Effector memory CD4-positive, alpha-beta T cell (primary cell): ENCODE data around the gene RGSL1.

ENCODE experiments used
- DNase-seq, 3 donors: peaks; one replicate each; pipeline ENCODE4 v3.0.0-alpha.2; 2020
- H3K27ac ChIP-seq: 2 replicates; pipeline ENCODE4 v1.7.0; 2013; ENCODE audit warnings: mild to moderate bottlenecking, low read length, moderate library complexity; ENCODE audit not compliant: insufficient read depth, poor library complexity, severe bottlenecking
- H3K27me3 ChIP-seq: replicated peaks from 2 replicates; pipeline ENCODE4 v1.7.0; 2013; ENCODE audit warnings: mild to moderate bottlenecking, low read length; ENCODE audit not compliant: insufficient read depth, control insufficient read depth, poor library complexity, severe bottlenecking
- H3K36me3 ChIP-seq: 2 replicates; pipeline ENCODE4 v1.7.0; 2013; ENCODE audit warnings: mild to moderate bottlenecking, low read length, moderate library complexity; ENCODE audit not compliant: control insufficient read depth, insufficient read depth
- H3K4me1 ChIP-seq: 2 replicates; pipeline ENCODE4 v1.7.0; 2013; ENCODE audit warnings: low read length, mild to moderate bottlenecking; ENCODE audit not compliant: control insufficient read depth, insufficient read depth, poor library complexity, severe bottlenecking
- H3K4me3 ChIP-seq: 2 replicates; pipeline ENCODE4 v1.7.0; 2013; ENCODE audit warnings: low read length, low read depth, mild to moderate bottlenecking; ENCODE audit not compliant: insufficient read depth, poor library complexity, severe bottlenecking
- H3K9me3 ChIP-seq: 2 replicates; pipeline ENCODE4 v1.7.0; 2013; ENCODE audit warnings: mild to moderate bottlenecking, low read length, moderate library complexity; ENCODE audit not compliant: control insufficient read depth

RGSL1 gene

GRCh38 chr1:182478238-182478637 is 28.3 kb downstream of the RGSL1 start:
- Histone ChIP-seq H3K9me3 (no peaks in the 10 kb centered on the region), H3K4me1 (no peaks in the 10 kb centered on the region), H3K27ac (no peak overlapping the region), H3K36me3 (no peaks in the 10 kb centered on the region), H3K27me3 (no peaks in the 10 kb centered on the region), H3K4me3 (no peak overlapping the region)
- DNase-seq: no peak

- H3K9me3 ChIP-seq: no peaks in the 10 kb centered on the region
- no peak for DNase-seq
- H3K27ac ChIP-seq: no peak overlapping the region
- H3K27me3 ChIP-seq: no peaks in the 10 kb centered on the region
- H3K4me1 ChIP-seq: no peaks in the 10 kb centered on the region
- no peaks in the 10 kb centered on the region for H3K36me3 ChIP-seq
- no peak overlapping the region for H3K4me3 ChIP-seq
Measured at GRCh38 chr1:182484067-182484466, 34.1 kb downstream of the RGSL1 start.

- no peak overlapping the region for H3K27ac ChIP-seq
- no peaks in the 10 kb centered on the region for H3K27me3 ChIP-seq
- DNase-seq: no peak
- H3K36me3 ChIP-seq: no peaks in the 10 kb centered on the region
- H3K9me3 ChIP-seq: no peaks in the 10 kb centered on the region
- H3K4me1 ChIP-seq: no peaks in the 10 kb centered on the region
- no peak overlapping the region for H3K4me3 ChIP-seq
Measured at GRCh38 chr1:182484531-182485257, 34.7 kb downstream of the RGSL1 start.

- H3K4me1 ChIP-seq: no peaks in the 10 kb centered on the region
- no peak for DNase-seq
- no peaks in the 10 kb centered on the region for H3K36me3 ChIP-seq
- H3K4me3 ChIP-seq: no peak overlapping the region
- no peaks in the 10 kb centered on the region for H3K9me3 ChIP-seq
- no peak overlapping the region for H3K27ac ChIP-seq
- H3K27me3 ChIP-seq: no peaks in the 10 kb centered on the region
Measured at GRCh38 chr1:182485861-182486260, 35.9 kb downstream of the RGSL1 start.

GRCh38 chr1:182488803-182489202 is 38.9 kb downstream of the RGSL1 start:
- H3K4me3 ChIP-seq: no peak overlapping the region
- no peaks in the 10 kb centered on the region for H3K9me3 ChIP-seq
- no peaks in the 10 kb centered on the region for H3K4me1 ChIP-seq
- no peak overlapping the region for H3K27ac ChIP-seq
- no peaks in the 10 kb centered on the region for H3K36me3 ChIP-seq
- no peaks in the 10 kb centered on the region for H3K27me3 ChIP-seq
- no peak for DNase-seq

GRCh38 chr1:182493063-182493462 is 43.1 kb downstream of the RGSL1 start:
- Histone ChIP-seq H3K27ac (no peak overlapping the region), H3K9me3 (no peaks in the 10 kb centered on the region), H3K4me1 (no peaks in the 10 kb centered on the region), H3K4me3 (no peak overlapping the region), H3K36me3 (no peaks in the 10 kb centered on the region), H3K27me3 (no peaks in the 10 kb centered on the region)
- DNase-seq: no peak

- no peak overlapping the region for H3K27ac ChIP-seq
- no peak overlapping the region for H3K4me3 ChIP-seq
- no peaks in the 10 kb centered on the region for H3K4me1 ChIP-seq
- no peaks in the 10 kb centered on the region for H3K9me3 ChIP-seq
- H3K36me3 ChIP-seq: no peaks in the 10 kb centered on the region
- DNase-seq: no peak
- no peaks in the 10 kb centered on the region for H3K27me3 ChIP-seq
Measured at GRCh38 chr1:182495002-182495401, 45.1 kb downstream of the RGSL1 start.

GRCh38 chr1:182495693-182496092 is 45.7 kb downstream of the RGSL1 start:
- Histone ChIP-seq H3K27ac (no peak overlapping the region), H3K4me1 (no peaks in the 10 kb centered on the region), H3K4me3 (no peak overlapping the region), H3K27me3 (no peaks in the 10 kb centered on the region), H3K36me3 (no peaks in the 10 kb centered on the region), H3K9me3 (no peaks in the 10 kb centered on the region)
- no peak for DNase-seq

GRCh38 chr1:182507685-182508084 is 57.7 kb downstream of the RGSL1 start:
- H3K4me1 ChIP-seq: no peaks in the 10 kb centered on the region
- no peaks in the 10 kb centered on the region for H3K36me3 ChIP-seq
- no peak overlapping the region for H3K27ac ChIP-seq
- H3K4me3 ChIP-seq: no peak overlapping the region
- H3K9me3 ChIP-seq: no peaks in the 10 kb centered on the region
- no peaks in the 10 kb centered on the region for H3K27me3 ChIP-seq
- DNase-seq: no peak

GRCh38 chr1:182515556-182515955 is 65.6 kb downstream of the RGSL1 start:
- peaks cover 3% of the 10 kb centered on the region for H3K27me3 ChIP-seq
- no peaks in the 10 kb centered on the region for H3K9me3 ChIP-seq
- H3K4me1 ChIP-seq: no peaks in the 10 kb centered on the region
- H3K36me3 ChIP-seq: no peaks in the 10 kb centered on the region
- H3K27ac ChIP-seq: no peak overlapping the region
- H3K4me3 ChIP-seq: no peak overlapping the region
- no peak for DNase-seq
